Measurements from ENCODE around the gene SYNE4.

Gene SYNE4

GRCh38 chr19:35988824-35989223 is 19.8 kb downstream of the SYNE4 start:
- Histone ChIP-seq H2BK5ac (ENCODE audit: low read depth, low read length, poor library complexity) (no peak overlapping the region), H3K14ac (ENCODE audit: low read length) (no peak overlapping the region), H3K9ac (ENCODE audit: low read length) (no peak overlapping the region), H4K91ac (ENCODE audit: low read depth, low read length) (no peak overlapping the region), H3K23ac (ENCODE audit: low read length) (no peak overlapping the region), H3K4me1 (ENCODE audit: control insufficient read depth in 1 of 2, insufficient read depth in 2 of 2, low read length in 2 of 2) (no peaks in the 10 kb centered on the region), H2AFZ (ENCODE audit: insufficient read depth, low read length, poor library complexity) (no peak overlapping the region), H3K4me3 (ENCODE audit: low read depth, low read length) (no peak overlapping the region), H3K18ac (ENCODE audit: low read length) (no peak overlapping the region), H4K8ac (ENCODE audit: low read depth, low read length) (no peak overlapping the region), H2BK120ac (ENCODE audit: insufficient read depth, low read length, poor library complexity) (no peak overlapping the region), H3K4me2 (ENCODE audit: low read length) (no peak overlapping the region), H3K36me3 (ENCODE audit: control insufficient read depth in 1 of 2, insufficient read depth in 2 of 2, low read length in 2 of 2) (no peaks in the 10 kb centered on the region), H4K12ac (ENCODE audit: low read depth, low read length) (no peak overlapping the region), H2AK5ac (ENCODE audit: low read length) (no peak overlapping the region), H3K79me1 (ENCODE audit: low read length) (no peaks in the 10 kb centered on the region), H3K27me3 (ENCODE audit: insufficient read depth, low read length) (peaks cover 5% of the 10 kb centered on the region), H3K79me2 (ENCODE audit: control insufficient read depth, insufficient read depth, low read length, poor library complexity) (no peaks in the 10 kb centered on the region), H2BK12ac (ENCODE audit: low read length) (no peak overlapping the region), H3K4ac (ENCODE audit: low read depth, low read length) (no peak overlapping the region), H3K27ac (ENCODE audit: low read depth, low read length) (no peak overlapping the region), H3K9me3 (ENCODE audit: insufficient read depth, low read depth, low read length) (peaks cover 3% of the 10 kb centered on the region)
- no CpG with 5 or more reads among the region's 3 CpGs for WGBS (ENCODE audit: extremely low coverage, insufficient coverage, insufficient read length)
- DNase-seq = no peak

GRCh38 chr19:35987571-35987896 is 21.1 kb downstream of the SYNE4 start:
- no peaks in the 10 kb centered on the region for H3K79me2 ChIP-seq (ENCODE audit: control insufficient read depth, insufficient read depth, low read length, poor library complexity)
- no CpG with 5 or more reads among the region's 8 CpGs for WGBS (ENCODE audit: extremely low coverage, insufficient coverage, insufficient read length)
- no peak overlapping the region for H2AK5ac ChIP-seq (ENCODE audit: low read length)
- H2BK5ac ChIP-seq (ENCODE audit: low read depth, low read length, poor library complexity) = no peak overlapping the region
- peaks cover 5% of the 10 kb centered on the region for H3K9me3 ChIP-seq (ENCODE audit: insufficient read depth, low read depth, low read length)
- H3K4me1 ChIP-seq (ENCODE audit: control insufficient read depth in 1 of 2, insufficient read depth in 2 of 2, low read length in 2 of 2) = no peaks in the 10 kb centered on the region
- H4K91ac ChIP-seq (ENCODE audit: low read depth, low read length) = no peak overlapping the region
- peaks cover 5% of the 10 kb centered on the region for H3K27me3 ChIP-seq (ENCODE audit: insufficient read depth, low read length)
- no peak overlapping the region for H4K12ac ChIP-seq (ENCODE audit: low read depth, low read length)
- H3K4me2 ChIP-seq (ENCODE audit: low read length) = no peak overlapping the region
- H3K27ac ChIP-seq (ENCODE audit: low read depth, low read length) = no peak overlapping the region
- H3K9ac ChIP-seq (ENCODE audit: low read length) = no peak overlapping the region
- no peak overlapping the region for H4K8ac ChIP-seq (ENCODE audit: low read depth, low read length)
- H3K4ac ChIP-seq (ENCODE audit: low read depth, low read length) = no peak overlapping the region
- H2BK120ac ChIP-seq (ENCODE audit: insufficient read depth, low read length, poor library complexity) = no peak overlapping the region
- no peak overlapping the region for H3K4me3 ChIP-seq (ENCODE audit: low read depth, low read length)
- no peak overlapping the region for H3K18ac ChIP-seq (ENCODE audit: low read length)
- DNase-seq = peak in 1 of 2 donors; percentile 4
- H3K36me3 ChIP-seq (ENCODE audit: control insufficient read depth in 1 of 2, insufficient read depth in 2 of 2, low read length in 2 of 2) = no peaks in the 10 kb centered on the region
- H3K23ac ChIP-seq (ENCODE audit: low read length) = no peak overlapping the region
- H3K79me1 ChIP-seq (ENCODE audit: low read length) = no peaks in the 10 kb centered on the region
- no peak overlapping the region for H2BK12ac ChIP-seq (ENCODE audit: low read length)
- H3K14ac ChIP-seq (ENCODE audit: low read length) = no peak overlapping the region
- H2AFZ ChIP-seq (ENCODE audit: insufficient read depth, low read length, poor library complexity) = no peak overlapping the region

GRCh38 chr19:35986664-35987570 is 21.7 kb downstream of the SYNE4 start:
- Histone ChIP-seq H3K9me3 (ENCODE audit: insufficient read depth, low read depth, low read length) (peaks cover 5% of the 10 kb centered on the region), H3K18ac (ENCODE audit: low read length) (no peak overlapping the region), H3K4me2 (ENCODE audit: low read length) (peak overlapping the region; percentile 61), H3K4me1 (ENCODE audit: control insufficient read depth in 1 of 2, insufficient read depth in 2 of 2, low read length in 2 of 2) (no peaks in the 10 kb centered on the region), H3K4me3 (ENCODE audit: low read depth, low read length) (peak overlapping the region; percentile 25), H2AK5ac (ENCODE audit: low read length) (no peak overlapping the region), H4K12ac (ENCODE audit: low read depth, low read length) (no peak overlapping the region), H2BK12ac (ENCODE audit: low read length) (no peak overlapping the region), H4K8ac (ENCODE audit: low read depth, low read length) (no peak overlapping the region), H2BK120ac (ENCODE audit: insufficient read depth, low read length, poor library complexity) (no peak overlapping the region), H3K14ac (ENCODE audit: low read length) (no peak overlapping the region), H4K91ac (ENCODE audit: low read depth, low read length) (no peak overlapping the region), H3K27ac (ENCODE audit: low read depth, low read length) (no peak overlapping the region), H2AFZ (ENCODE audit: insufficient read depth, low read length, poor library complexity) (peak overlapping the region; percentile 46), H3K9ac (ENCODE audit: low read length) (no peak overlapping the region), H3K79me2 (ENCODE audit: control insufficient read depth, insufficient read depth, low read length, poor library complexity) (no peaks in the 10 kb centered on the region), H3K79me1 (ENCODE audit: low read length) (no peaks in the 10 kb centered on the region), H2BK5ac (ENCODE audit: low read depth, low read length, poor library complexity) (no peak overlapping the region), H3K36me3 (ENCODE audit: control insufficient read depth in 1 of 2, insufficient read depth in 2 of 2, low read length in 2 of 2) (no peaks in the 10 kb centered on the region), H3K27me3 (ENCODE audit: insufficient read depth, low read length) (peaks cover 5% of the 10 kb centered on the region), H3K4ac (ENCODE audit: low read depth, low read length) (no peak overlapping the region), H3K23ac (ENCODE audit: low read length) (no peak overlapping the region)
- no CpG with 5 or more reads among the region's 54 CpGs for WGBS (ENCODE audit: extremely low coverage, insufficient coverage, insufficient read length)
- DNase-seq = peak; percentile 52 to 70

GRCh38 chr19:35986111-35986510 is 22.5 kb downstream of the SYNE4 start:
- H3K4me1 ChIP-seq (ENCODE audit: control insufficient read depth in 1 of 2, insufficient read depth in 2 of 2, low read length in 2 of 2) = no peaks in the 10 kb centered on the region
- no peak overlapping the region for H2BK120ac ChIP-seq (ENCODE audit: insufficient read depth, low read length, poor library complexity)
- H3K14ac ChIP-seq (ENCODE audit: low read length) = no peak overlapping the region
- no peak overlapping the region for H2BK5ac ChIP-seq (ENCODE audit: low read depth, low read length, poor library complexity)
- no peak overlapping the region for H2BK12ac ChIP-seq (ENCODE audit: low read length)
- H3K27me3 ChIP-seq (ENCODE audit: insufficient read depth, low read length) = peaks cover 5% of the 10 kb centered on the region
- no peaks in the 10 kb centered on the region for H3K79me1 ChIP-seq (ENCODE audit: low read length)
- H3K4ac ChIP-seq (ENCODE audit: low read depth, low read length) = no peak overlapping the region
- no peak overlapping the region for H3K4me3 ChIP-seq (ENCODE audit: low read depth, low read length)
- no peak overlapping the region for H3K18ac ChIP-seq (ENCODE audit: low read length)
- H2AFZ ChIP-seq (ENCODE audit: insufficient read depth, low read length, poor library complexity) = no peak overlapping the region
- no peak overlapping the region for H3K4me2 ChIP-seq (ENCODE audit: low read length)
- no peak for DNase-seq
- no peaks in the 10 kb centered on the region for H3K79me2 ChIP-seq (ENCODE audit: control insufficient read depth, insufficient read depth, low read length, poor library complexity)
- no CpG with 5 or more reads among the region's 5 CpGs for WGBS (ENCODE audit: extremely low coverage, insufficient coverage, insufficient read length)
- H4K12ac ChIP-seq (ENCODE audit: low read depth, low read length) = no peak overlapping the region
- no peak overlapping the region for H3K9ac ChIP-seq (ENCODE audit: low read length)
- no peak overlapping the region for H3K27ac ChIP-seq (ENCODE audit: low read depth, low read length)
- no peak overlapping the region for H3K23ac ChIP-seq (ENCODE audit: low read length)
- H2AK5ac ChIP-seq (ENCODE audit: low read length) = no peak overlapping the region
- no peaks in the 10 kb centered on the region for H3K36me3 ChIP-seq (ENCODE audit: control insufficient read depth in 1 of 2, insufficient read depth in 2 of 2, low read length in 2 of 2)
- peaks cover 5% of the 10 kb centered on the region for H3K9me3 ChIP-seq (ENCODE audit: insufficient read depth, low read depth, low read length)
- H4K8ac ChIP-seq (ENCODE audit: low read depth, low read length) = no peak overlapping the region
- no peak overlapping the region for H4K91ac ChIP-seq (ENCODE audit: low read depth, low read length)

Measured in trophoblast cell (in vitro differentiated cells and primary cell).